Heart left ventricle (tissue), 16 donors: Measurements from ENCODE around the gene CTCFL. TPM values are rescaled to one million over a fixed set of nuclear protein-coding genes. Genes with fewer than 3 reads are reported as not detected.

Experiments
- ATAC-seq, 4 donors: fragments of 200-7000 bp; cut with Tn5 transposase; one replicate each; pipeline ENCODE4 v1.9.1; 2020 to 2022; ENCODE audit warnings: moderate library complexity in 4 of 4, mild to moderate bottlenecking in 3 of 4, moderate number of reproducible peaks in 1 of 4
- DNase-seq, 5 donors: peaks; one replicate each; pipeline ENCODE4 v3.0.0-alpha.2; 2020
- H3K27ac ChIP-seq, 12 donors: fragments of 200-600 bp; sonication (generic) in 4 of 12; one replicate each; pipeline versions ENCODE4 v1.5.0 to v1.8.0; 2016 to 2022; ENCODE audit warnings: mild to moderate bottlenecking in 2 of 12
- H3K27me3 ChIP-seq, 9 donors: fragments of 200-600 bp; sonication (generic) in 2 of 9; one replicate each; pipeline versions ENCODE4 v1.5.1 to v1.8.0; 2016 to 2022; ENCODE audit warnings: mild to moderate bottlenecking in 3 of 9
- H3K36me3 ChIP-seq, 9 donors: fragments of 200-600 bp; sonication (generic) in 2 of 9; one replicate each; pipeline versions ENCODE4 v1.5.0 to v1.8.0; 2018 to 2022; ENCODE audit warnings: mild to moderate bottlenecking in 2 of 9
- H3K4me1 ChIP-seq, 12 donors: fragments of 200-600 bp; sonication (generic) in 4 of 12; one replicate each; pipeline versions ENCODE4 v1.5.0 to v1.8.0; 2016 to 2022; ENCODE audit warnings: mild to moderate bottlenecking in 3 of 12
- H3K4me3 ChIP-seq, 12 donors: fragments of 200-600 bp; sonication (generic) in 4 of 12; one replicate each; pipeline versions ENCODE4 v1.5.0 to v1.8.0; 2017 to 2022; ENCODE audit warnings: mild to moderate bottlenecking in 9 of 12, moderate library complexity in 4 of 12
- H3K9me3 ChIP-seq, 12 donors: fragments of 200-600 bp; sonication (generic) in 4 of 12; one replicate each; pipeline versions ENCODE4 v1.5.0 to v1.8.0; 2016 to 2022; ENCODE audit warnings: mild to moderate bottlenecking in 1 of 12
- POLR2A ChIP-seq, 2 donors: fragments of 450-650 bp; IDR thresholded peaks; one replicate each; pipeline ENCODE4 v1.6.1; 2017; ENCODE audit warnings: antibody characterized with exemption in 2 of 2, mild to moderate bottlenecking in 2 of 2, moderate library complexity in 2 of 2
- WGBS, 4 donors: extraction: QIAGEN DNeasy Blood & Tissue Kit in 2 of 4; methylation state at CpG; one replicate each; pipeline versions ENCODE4 v1.1.5 to v1.1.7; 2013 to 2018; 5-methylcytosine and 5-hydroxymethylcytosine counted together
- intact Hi-C, 10 donors: fragments of 100-400 bp; cut with DNase I; formaldehyde crosslinking; loops; one replicate each; pipeline versions ENCODE4 v1.11.1 to v1.14.2; 2022
- polyA plus RNA-seq, 2 donors: library from polyadenylated mRNA; stranded (reverse); fragments of 200-250 nt; gene quantifications; one replicate each; pipeline ENCODE4 v1.2.3, GENCODE V29; 2013
- total RNA-seq, 9 donors: library from RNA; depleted of rRNA in 2 of 9; stranded (reverse); fragments of >200 nt in 2 of 9; fragmentation: NEBNext Ultra II Directional in 3 of 9; extraction: Animal tissue kit (Norgen Biotek cat#: 25700) in 3 of 9; gene quantifications; one replicate each; pipeline versions ENCODE4 v1.1.0 to v1.2.4, GENCODE V29; 2016 to 2023
- TF ChIP-seq, protein P1 (sequence below), 12 donors: fragments of 200-600 bp; sonication (generic) in 4 of 12; IDR thresholded peaks; one replicate each; pipeline versions ENCODE4 v1.5.0 to v1.8.0; 2018 to 2022; ENCODE audit warnings: antibody characterized with exemption in 12 of 12, mild to moderate bottlenecking in 5 of 12
- donor health status: ischemic (EF 13 %, LVEDD 7.1; RV severe dilation, severe dysfunction).
- donor health status: healthy with polysubstance abuse.
- donor health status: DM: no; HTN: yes; CAD: no.
- donor health status: DM: no; HTN: no; CAD: no.
- donor health status: ischemic (EF 25% LVEDD 6.9; RV normal size, moderate dysfunction).
- donor health status: ischemic (EF 25% LVEDD 5.7; RV mildly dilated, moderate dysfunction).
- donor health status: healthy.
- donor health status: DM: yes; HTN: yes; CAD: no.
- donor health status: ischemic (EF 35%, LVEDD 5.7; RV mildly dilated, moderate dysfunction).
- donor health status: nonischemic (EF 11% LVEDD 7.7; RV severe dilation, severe dysfunction).
- donor health status: DM: yes; HTN: yes; CAD: no.
- donor health status: PGD.
- donor health status: ischemic (EF 29% LVEDD 5.4; RV normal size, mild dysfunction).
- donor health status: nonischemic (EF 23%, LVEDD 6.1; RV moderate dilation, normal function).

Gene CTCFL
- total and polyA plus RNA-seq, 11 donors = not detected

DNA sequence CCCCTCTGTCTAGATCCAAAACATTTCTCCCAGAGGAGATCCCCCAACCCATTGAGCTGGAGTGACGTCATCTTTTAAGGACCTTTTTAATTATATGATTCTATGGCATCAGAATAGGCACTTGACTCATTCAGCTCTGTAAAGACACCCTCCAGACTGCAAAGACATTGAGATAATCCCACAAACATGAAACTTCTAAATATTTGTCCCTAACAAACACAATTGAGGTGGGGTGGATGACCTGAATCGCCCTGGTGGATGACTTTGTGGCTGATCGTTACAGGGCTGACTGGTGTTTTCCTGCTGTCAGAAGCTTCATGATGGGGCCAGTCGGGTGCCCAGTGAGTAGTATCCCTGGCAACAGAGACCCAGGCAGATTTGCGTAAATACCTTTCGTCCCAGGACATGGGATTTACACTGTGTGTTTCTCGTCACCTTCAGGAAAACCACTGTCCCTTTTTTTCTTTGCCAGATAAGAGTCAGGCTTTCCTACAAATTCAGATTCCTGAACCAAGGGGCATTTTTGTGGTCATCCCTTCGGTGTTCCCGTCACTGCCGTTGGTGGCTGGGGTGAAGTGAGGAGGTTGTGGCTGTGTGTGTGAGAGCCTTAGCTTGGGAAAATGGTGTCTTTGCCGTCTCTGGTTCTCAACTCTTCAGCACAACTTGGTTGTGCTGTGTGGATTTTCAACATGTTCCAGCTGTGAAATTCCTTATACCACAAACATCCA, 30.7 kb upstream of the CTCFL start:
- no peaks in the 10 kb centered on the region for H3K9me3 ChIP-seq
- intact Hi-C loops = no loop called here
- TF ChIP-seq, protein P1, sequence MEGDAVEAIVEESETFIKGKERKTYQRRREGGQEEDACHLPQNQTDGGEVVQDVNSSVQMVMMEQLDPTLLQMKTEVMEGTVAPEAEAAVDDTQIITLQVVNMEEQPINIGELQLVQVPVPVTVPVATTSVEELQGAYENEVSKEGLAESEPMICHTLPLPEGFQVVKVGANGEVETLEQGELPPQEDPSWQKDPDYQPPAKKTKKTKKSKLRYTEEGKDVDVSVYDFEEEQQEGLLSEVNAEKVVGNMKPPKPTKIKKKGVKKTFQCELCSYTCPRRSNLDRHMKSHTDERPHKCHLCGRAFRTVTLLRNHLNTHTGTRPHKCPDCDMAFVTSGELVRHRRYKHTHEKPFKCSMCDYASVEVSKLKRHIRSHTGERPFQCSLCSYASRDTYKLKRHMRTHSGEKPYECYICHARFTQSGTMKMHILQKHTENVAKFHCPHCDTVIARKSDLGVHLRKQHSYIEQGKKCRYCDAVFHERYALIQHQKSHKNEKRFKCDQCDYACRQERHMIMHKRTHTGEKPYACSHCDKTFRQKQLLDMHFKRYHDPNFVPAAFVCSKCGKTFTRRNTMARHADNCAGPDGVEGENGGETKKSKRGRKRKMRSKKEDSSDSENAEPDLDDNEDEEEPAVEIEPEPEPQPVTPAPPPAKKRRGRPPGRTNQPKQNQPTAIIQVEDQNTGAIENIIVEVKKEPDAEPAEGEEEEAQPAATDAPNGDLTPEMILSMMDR (IDR thresholded peaks at IDR 0.05) = no peak
- no peak for TF ChIP-seq POLR2A (IDR thresholded peaks at IDR 0.05)
- no peaks in the 10 kb centered on the region for H3K4me1 ChIP-seq
- H3K4me3 ChIP-seq = no peak overlapping the region
- H3K27ac ChIP-seq = no peak overlapping the region
- H3K27me3 ChIP-seq = peaks cover 0 to 61% (median 4%) of the 10 kb centered on the region in 9 donors
- no peak for DNase-seq
- ATAC-seq = no peak
- H3K36me3 ChIP-seq = no peaks in the 10 kb centered on the region
- 67 to 70% (median 69%) methylated on average over 11 of the region's 11 CpGs for WGBS, 4 donors

DNA sequence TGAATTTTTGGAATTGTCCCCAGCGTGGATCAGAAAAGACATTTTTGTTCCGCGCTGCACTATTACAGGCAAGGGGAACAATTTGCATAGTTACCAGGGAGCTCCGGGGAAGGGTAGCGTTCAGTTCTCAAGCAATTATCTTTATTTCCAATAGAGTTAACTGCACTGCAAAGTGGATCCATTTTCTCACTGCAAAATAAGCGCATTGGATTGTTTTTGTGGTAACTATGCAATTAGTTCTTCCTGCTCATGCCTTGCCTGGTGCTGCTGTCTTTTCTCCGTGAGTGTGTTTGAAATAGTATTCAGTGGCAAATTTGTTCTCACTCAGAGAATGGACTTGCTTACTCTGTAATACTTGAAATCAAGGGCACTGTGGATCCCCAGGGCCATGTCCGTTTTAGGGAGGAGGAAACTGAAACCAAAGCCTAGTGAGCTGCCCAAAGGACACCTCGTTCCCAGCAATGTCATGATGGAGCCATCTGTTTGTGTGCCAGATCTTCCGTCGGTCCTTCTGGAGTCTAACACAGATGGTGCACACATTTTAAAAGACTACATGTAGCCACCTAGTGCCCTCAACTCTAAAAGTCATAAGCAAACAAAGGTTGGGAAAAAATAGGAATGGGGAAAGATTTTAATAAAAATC, 28.6 kb upstream of the CTCFL start:
- H3K27ac ChIP-seq = no peak overlapping the region
- ATAC-seq (no peak), DNase-seq (no peak)
- 77 to 86% (median 81%) methylated on average over 11 of the region's 11 CpGs for whole genome bisulfite sequencing, 4 donors
- no peak for TF ChIP-seq POLR2A (IDR thresholded peaks at IDR 0.05)
- TF ChIP-seq, protein P1 (IDR thresholded peaks at IDR 0.05) = no peak
- no peak overlapping the region for H3K4me3 ChIP-seq
- no peaks in the 10 kb centered on the region for H3K9me3 ChIP-seq
- H3K4me1 ChIP-seq = no peaks in the 10 kb centered on the region
- H3K36me3 ChIP-seq = no peaks in the 10 kb centered on the region
- intact Hi-C loops = no loop called here
- peaks cover 0 to 55% (median 4%) of the 10 kb centered on the region in 9 donors for H3K27me3 ChIP-seq

DNA sequence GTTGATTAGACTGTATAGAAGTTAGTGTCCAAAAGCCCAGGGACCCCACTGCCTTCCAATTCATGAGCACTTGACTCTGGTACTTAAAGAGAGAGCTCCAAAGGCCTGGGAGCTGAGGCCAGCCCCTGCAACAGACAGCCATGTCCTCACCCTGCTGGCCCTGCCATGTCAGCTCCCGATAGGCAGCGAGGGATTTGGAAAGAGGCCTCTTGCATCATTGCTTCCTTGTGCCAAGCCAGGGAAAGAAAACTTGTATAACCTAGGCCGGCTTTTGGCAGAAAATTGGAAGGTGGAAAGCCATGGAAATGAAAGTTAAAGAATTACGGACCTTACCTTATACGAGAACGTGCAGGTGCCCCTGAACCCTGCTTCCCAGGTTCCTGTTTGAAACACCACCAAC, 27.5 kb upstream of the CTCFL start:
- DNase-seq (no peak), ATAC-seq (no peak)
- TF ChIP-seq, protein P1 (IDR thresholded peaks at IDR 0.05) = no peak
- TF ChIP-seq POLR2A (IDR thresholded peaks at IDR 0.05) = no peak
- Histone ChIP-seq H3K4me1 (no peaks in the 10 kb centered on the region), H3K27ac (no peak overlapping the region), H3K36me3 (no peaks in the 10 kb centered on the region), H3K27me3 (peaks cover 0 to 54% (median 4%) of the 10 kb centered on the region in 9 donors), H3K9me3 (no peaks in the 10 kb centered on the region), H3K4me3 (no peak overlapping the region)
- intact Hi-C loops = no loop called here
- 92 to 95% (median 94%) methylated on average over 6 of the region's 6 CpGs for WGBS, 4 donors

DNA sequence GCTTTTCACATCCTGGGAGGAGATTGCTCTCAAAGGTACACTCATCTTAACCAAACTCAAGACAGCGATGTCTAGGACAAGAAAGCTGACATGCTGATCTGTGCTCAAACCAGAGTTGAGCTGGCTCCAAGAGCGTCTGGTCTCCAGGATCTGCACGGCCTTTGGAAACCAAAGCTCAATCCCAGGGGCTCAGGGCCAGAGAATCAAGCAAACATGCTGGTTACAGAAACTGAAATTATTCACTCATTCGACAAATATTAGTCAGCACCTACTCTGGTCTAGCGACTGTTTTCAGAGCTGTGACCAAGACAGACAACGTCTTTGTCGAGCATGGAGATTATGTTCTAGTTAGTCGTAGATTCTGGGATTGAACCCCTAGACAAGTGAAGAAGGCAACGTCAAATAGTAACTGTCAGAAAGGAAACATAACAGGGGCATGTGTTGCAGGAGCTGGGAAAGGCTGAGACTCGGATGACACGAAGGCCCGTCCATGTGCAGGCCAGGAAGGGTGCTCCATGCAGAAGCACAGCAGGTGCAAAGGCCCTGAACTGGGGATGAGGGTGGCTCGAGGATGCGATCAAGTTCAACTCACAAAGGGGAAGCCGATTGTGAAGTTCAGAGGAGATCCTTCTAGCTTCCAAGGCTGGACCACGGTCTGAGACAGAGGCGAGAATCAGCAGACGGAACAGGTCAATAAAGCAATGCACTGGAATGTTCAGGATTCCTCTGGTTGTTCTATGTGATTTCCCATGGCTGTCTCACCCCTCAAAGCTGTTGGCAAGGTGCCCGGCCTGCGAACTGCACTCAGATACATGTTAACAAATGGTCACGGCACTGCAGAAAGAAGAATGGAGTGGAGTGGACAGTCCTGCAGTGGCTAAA, 23.5 kb upstream of the CTCFL start:
- intact Hi-C loops = no loop called here
- DNase-seq (no peak), ATAC-seq (no peak)
- Histone ChIP-seq H3K4me3 (no peak overlapping the region), H3K27me3 (peaks cover 0 to 24% (median 0%) of the 10 kb centered on the region in 9 donors), H3K4me1 (no peaks in the 10 kb centered on the region), H3K27ac (no peak overlapping the region), H3K36me3 (no peaks in the 10 kb centered on the region), H3K9me3 (no peaks in the 10 kb centered on the region)
- WGBS, 4 donors = 79 to 84% (median 81%) methylated on average over 21 of the region's 21 CpGs
- TF ChIP-seq POLR2A (IDR thresholded peaks at IDR 0.05) = no peak
- TF ChIP-seq, protein P1 (IDR thresholded peaks at IDR 0.05) = no peak
